Vagina (tissue), 2 donors: ENCODE data around the gene KRT3.

ENCODE experiments used
- POLR2A ChIP-seq, 2 donors: fragments of 450-650 bp; IDR thresholded peaks; one replicate each; pipeline ENCODE4 v1.6.1; 2017; ENCODE audit warnings: antibody characterized with exemption in 2 of 2, mild to moderate bottlenecking in 2 of 2, moderate library complexity in 2 of 2
- POLR2AphosphoS5 ChIP-seq, 2 donors: sonication (generic); formaldehyde crosslinking; IDR thresholded peaks; one replicate each; pipeline ENCODE4 v1.9.0; 2017; ENCODE audit warnings: antibody characterized with exemption in 2 of 2, mild to moderate bottlenecking in 2 of 2, low read depth in 1 of 2; ENCODE audit not compliant: insufficient read depth in 1 of 2
- TF ChIP-seq, protein P1 (sequence below), 3 experiments: fragments of 450-650 bp in 2 of 3; fragments of 200-600 bp in 1 of 3; sonication (generic) in 1 of 3; IDR thresholded peaks; one replicate each; pipeline ENCODE4 v1.5.1; 2017 to 2019; ENCODE audit warnings: antibody characterized with exemption in 3 of 3, mild to moderate bottlenecking in 2 of 3, moderate library complexity in 2 of 3

DNA sequence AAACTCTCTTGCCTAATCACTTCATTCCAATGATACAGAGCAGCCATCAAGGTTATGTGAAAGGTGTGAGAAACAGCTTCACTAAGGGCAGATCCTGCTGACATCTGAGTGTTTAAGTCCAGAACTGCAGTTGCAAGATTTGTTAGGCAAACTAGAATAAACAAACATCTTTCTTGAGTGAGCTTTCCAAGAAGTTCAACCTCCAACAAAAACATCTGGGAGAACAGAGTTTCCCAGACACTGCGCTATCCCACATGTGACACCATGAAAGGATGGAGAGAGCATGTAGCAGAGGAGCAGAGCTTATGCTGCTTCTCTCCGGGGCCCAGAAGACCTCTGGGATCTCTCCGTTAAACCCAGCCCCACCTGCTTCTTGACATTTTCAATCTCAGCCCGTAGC, 24.4 kb downstream of the KRT3 start:
- TF ChIP-seq POLR2AphosphoS5 (IDR thresholded peaks at IDR 0.05; ENCODE audit: insufficient read depth in 1 of 2, low read depth in 1 of 2): no peak
- TF ChIP-seq, protein P1, sequence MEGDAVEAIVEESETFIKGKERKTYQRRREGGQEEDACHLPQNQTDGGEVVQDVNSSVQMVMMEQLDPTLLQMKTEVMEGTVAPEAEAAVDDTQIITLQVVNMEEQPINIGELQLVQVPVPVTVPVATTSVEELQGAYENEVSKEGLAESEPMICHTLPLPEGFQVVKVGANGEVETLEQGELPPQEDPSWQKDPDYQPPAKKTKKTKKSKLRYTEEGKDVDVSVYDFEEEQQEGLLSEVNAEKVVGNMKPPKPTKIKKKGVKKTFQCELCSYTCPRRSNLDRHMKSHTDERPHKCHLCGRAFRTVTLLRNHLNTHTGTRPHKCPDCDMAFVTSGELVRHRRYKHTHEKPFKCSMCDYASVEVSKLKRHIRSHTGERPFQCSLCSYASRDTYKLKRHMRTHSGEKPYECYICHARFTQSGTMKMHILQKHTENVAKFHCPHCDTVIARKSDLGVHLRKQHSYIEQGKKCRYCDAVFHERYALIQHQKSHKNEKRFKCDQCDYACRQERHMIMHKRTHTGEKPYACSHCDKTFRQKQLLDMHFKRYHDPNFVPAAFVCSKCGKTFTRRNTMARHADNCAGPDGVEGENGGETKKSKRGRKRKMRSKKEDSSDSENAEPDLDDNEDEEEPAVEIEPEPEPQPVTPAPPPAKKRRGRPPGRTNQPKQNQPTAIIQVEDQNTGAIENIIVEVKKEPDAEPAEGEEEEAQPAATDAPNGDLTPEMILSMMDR (IDR thresholded peaks at IDR 0.05): no peak
- TF ChIP-seq POLR2A (IDR thresholded peaks at IDR 0.05): no peak
